ENCODE data around the gene SPACDR. TPM values are rescaled to one million over a fixed set of nuclear protein-coding genes. Genes with fewer than 3 reads are reported as not detected.
A peak's percentile ranks its signal among the peaks of the same experiment; 100 is the strongest.

SPACDR gene
- total RNA-seq, 1 experiment from 2014 or later = 1.5 TPM

- no peaks in the 10 kb centered on the region for H3K9me3 ChIP-seq (ENCODE audit: control insufficient read depth, insufficient read depth, low read depth, low read length)
- no peak overlapping the region for H3K27ac ChIP-seq (ENCODE audit: low read length)
- in situ Hi-C loops (cut with HindIII; ENCODE audit: low pct_unique_long_range_greater_than_20kb, low sequenced_read_pairs) (no loop called here), intact Hi-C loops (cut with micrococcal nuclease; ENCODE audit: unreplicated experiment) (no loop called here)
- H3K36me3 ChIP-seq (ENCODE audit: control insufficient read depth, insufficient read depth, low read length) = no peaks in the 10 kb centered on the region; the same call in 1 of the 2 replicates
- ATAC-seq = no peak
- no peak for TF ChIP-seq REST (IDR thresholded peaks at IDR 0.05; ENCODE audit: insufficient read depth in 1 of 2, low read depth in 2 of 2, low read length in 1 of 2)
- TF ChIP-seq CTCF (IDR thresholded peaks at IDR 0.05) = no peak
- ChIA-PET CTCF (interaction anchor here (0.6 kb wide), 2 partner anchors 31 to 251 kb away, joined by 3 read pairs; no protein-coding TSS in a partner anchor), POLR2A (no interaction called here)
- no peak for DNase-seq (ENCODE audit: low read depth, low spot score)
- BruUV-seq (replicated peaks) = no TSS peak
- H3K4me1 ChIP-seq (ENCODE audit: control insufficient read depth, insufficient read depth, low read length) = peaks cover 30% of the 10 kb centered on the region
- no peak overlapping the region for H3K4me3 ChIP-seq (ENCODE audit: low read depth in 2 of 2, low read length in 2 of 2)
- H3K27me3 ChIP-seq (ENCODE audit: control insufficient read depth, insufficient read depth, low read length) = no peaks in the 10 kb centered on the region
Measured at GRCh38 chr7:100481466-100481865, 17.4 kb upstream of the SPACDR start.

GRCh38 chr7:100478958-100479660 is 15.0 kb upstream of the SPACDR start, which contains the start of gene TSC22D4:
Gene TSC22D4, minus strand, starts transcription at chr7:100479214. Its CDS starts 1,176 bp downstream, at chr7:100478038.
- Histone ChIP-seq H3K36me3 (ENCODE audit: control insufficient read depth, insufficient read depth, low read length) (no peaks in the 10 kb centered on the region; the same call in 1 of the 2 replicates), H3K4me3 (ENCODE audit: low read depth in 2 of 2, low read length in 2 of 2) (peak within 1 kb of the TSS; percentile 95 to 97), H3K9me3 (ENCODE audit: control insufficient read depth, insufficient read depth, low read depth, low read length) (no peaks in the 10 kb centered on the region), H3K27ac (ENCODE audit: low read length) (peak within 1 kb of the TSS; percentile 88), H3K27me3 (ENCODE audit: control insufficient read depth, insufficient read depth, low read length) (no peaks in the 10 kb centered on the region), H3K4me1 (ENCODE audit: control insufficient read depth, insufficient read depth, low read length) (peaks cover 30% of the 10 kb centered on the region)
- no TSS peak for BruUV-seq (replicated peaks)
- DNase-seq (ENCODE audit: low read depth, low spot score) = peak; percentile 72
- intact Hi-C loops (cut with micrococcal nuclease; ENCODE audit: unreplicated experiment) = no loop called here
- ChIA-PET POLR2A (interaction anchor here (0.6 kb wide), 1 partner anchor 28 kb away, joined by 4 read pairs; no protein-coding TSS in a partner anchor), CTCF (interaction anchor here (0.6 to 1.3 kb wide), 3 partner anchors 9 to 580 kb away, joined by 3 to 8 read pairs (median 4); no protein-coding TSS in a partner anchor)
- peak; percentile 84 for ATAC-seq
- no peak for TF ChIP-seq REST (IDR thresholded peaks at IDR 0.05; ENCODE audit: insufficient read depth in 1 of 2, low read depth in 2 of 2, low read length in 1 of 2)
- TF ChIP-seq CTCF (IDR thresholded peaks at IDR 0.05) = no peak
- peak; percentile 62; the same call in 1 of the 2 replicates for TF ChIP-seq POLR2AphosphoS5 (IDR thresholded peaks at IDR 0.05; ENCODE audit: low read depth, low read length)
- TF ChIP-seq TCF7L2 (IDR thresholded peaks at IDR 0.05; ENCODE audit: low read depth, low read length) = no peak
- TF ChIP-seq SIN3A (IDR thresholded peaks at IDR 0.05; ENCODE audit: borderline replicate concordance, insufficient read depth, low read depth, low read length) = peak; percentile 94; the same call in 1 of the 2 replicates
- in situ Hi-C loops (cut with HindIII; ENCODE audit: low pct_unique_long_range_greater_than_20kb, low sequenced_read_pairs) = no loop called here

Measured in Panc1 (cell line).